Activated B cell treated with CpG ODN at 0.5 μM for 24 hours (primary cell): Measurements from ENCODE around the gene NDUFS2. TPM values are rescaled to one million over a fixed set of nuclear protein-coding genes. Genes with fewer than 3 reads are reported as not detected.
A peak's percentile ranks its signal among the peaks of the same experiment; 100 is the strongest.
"Not testable (repeated sequence)": the region's sequence is repeated elsewhere in the genome, so short reads cannot be mapped to it uniquely, and the experiment has no call there.

Experiments used
- ATAC-seq: fragments of 200-7000 bp; cut with Tn5 transposase; one replicate; pipeline ENCODE4 v1.10.0; 2021; ENCODE audit warnings: low read depth, mild to moderate bottlenecking, moderate library complexity
- CTCF ChIA-PET: fragments of 350-600 bp; sonication (Branson Sonifier 250); formaldehyde crosslinking; loops from one replicate; lab custom pipeline; 2021; ENCODE audit warnings: antibody characterized with exemption; lab: Charles Lee
- POLR2A ChIA-PET: fragments of 350-600 bp; sonication (Branson Sonifier 250); formaldehyde crosslinking; loops from one replicate; lab custom pipeline; 2021; ENCODE audit warnings: antibody characterized with exemption; lab: Charles Lee
- DNase-seq: peaks from one replicate; pipeline ENCODE4 v3.0.0; 2022
- H3K27ac Mint-ChIP-seq: one replicate; pipeline ENCODE4 v1.8.0; 2020; ENCODE audit warnings: mixed read lengths
- H3K27me3 Mint-ChIP-seq: one replicate; pipeline ENCODE4 v1.8.0; 2021; ENCODE audit warnings: mixed read lengths
- H3K36me3 Mint-ChIP-seq: one replicate; pipeline ENCODE4 v1.8.0; 2021; ENCODE audit warnings: low read depth, mixed read lengths
- H3K4me1 Mint-ChIP-seq: one replicate; pipeline ENCODE4 v1.8.0; 2021; ENCODE audit warnings: mixed read lengths
- H3K4me3 Mint-ChIP-seq: one replicate; pipeline ENCODE4 v1.8.0; 2020; ENCODE audit warnings: mild to moderate bottlenecking, mixed read lengths
- H3K9me3 Mint-ChIP-seq: one replicate; pipeline ENCODE4 v1.8.0; 2020; ENCODE audit warnings: mixed read lengths
- CTCF ChIP-seq: fragments of 200-600 bp; IDR thresholded peaks from one replicate; pipeline ENCODE4 v1.8.0; 2022; ENCODE audit warnings: antibody characterized with exemption, mild to moderate bottlenecking
- intact Hi-C: fragments of 100-400 bp; cut with micrococcal nuclease; formaldehyde crosslinking; loops from one replicate; pipeline ENCODE4 v1.15.1; 2024
- total RNA-seq: library from RNA; stranded (reverse); gene quantifications from 2 replicates; pipeline ENCODE4 v1.2.3, GENCODE V29; 2022

The NDUFS2 gene
- total RNA-seq, 1 donor from 2014 or later, result 73.9 TPM

- H3K27me3 Mint-ChIP-seq, result peaks cover 37% of the 10 kb centered on the region
- H3K9me3 Mint-ChIP-seq, result no peaks in the 10 kb centered on the region
- no peak overlapping the region for H3K4me3 Mint-ChIP-seq
- no peak for ATAC-seq
- no peak for TF ChIP-seq CTCF
- intact Hi-C loops, result no loop called here
- H3K36me3 Mint-ChIP-seq, result peaks cover 2% of the 10 kb centered on the region
- CTCF ChIA-PET, result no interaction called here
- POLR2A ChIA-PET, result interaction anchor here (0.9 to 1.8 kb wide), 4 partner anchors 9 to 54 kb away, joined by 3 to 5 read pairs (median 4); partner anchors contain the start of genes NDUFS2 and PPOX
- DNase-seq, result no peak
- peaks cover 21% of the 10 kb centered on the region for H3K4me1 Mint-ChIP-seq
- no peak overlapping the region for H3K27ac Mint-ChIP-seq
Observed at GRCh38 chr1:161220002-161220401, 17.8 kb downstream of the NDUFS2 start.

GRCh38 chr1:161222175-161223019 lies 20.2 kb downstream of the NDUFS2 start:
- Mint-ChIP-seq H3K27me3 (peaks cover 37% of the 10 kb centered on the region), H3K27ac (no peak overlapping the region), H3K4me1 (peaks cover 31% of the 10 kb centered on the region), H3K9me3 (no peaks in the 10 kb centered on the region), H3K4me3 (no peak overlapping the region), H3K36me3 (peaks cover 3% of the 10 kb centered on the region)
- CTCF ChIA-PET, result interaction anchor here (0.6 to 1.9 kb wide), 3 partner anchors 11 to 160 kb away, joined by 3 to 5 read pairs (median 3); no protein-coding TSS in a partner anchor
- intact Hi-C loops, result no loop called here
- no peak for ATAC-seq
- POLR2A ChIA-PET, result interaction anchor here (0.7 to 1.2 kb wide), 3 partner anchors 14 to 19 kb away, joined by 3 to 4 read pairs (median 3); no protein-coding TSS in a partner anchor
- TF ChIP-seq CTCF, result no peak
- DNase-seq, result no peak

GRCh38 chr1:161223805-161224694 lies 21.9 kb downstream of the NDUFS2 start:
- Mint-ChIP-seq H3K27me3 (peaks cover 37% of the 10 kb centered on the region), H3K9me3 (no peaks in the 10 kb centered on the region), H3K4me1 (peaks cover 29% of the 10 kb centered on the region), H3K36me3 (peaks cover 17% of the 10 kb centered on the region), H3K27ac (no peak overlapping the region), H3K4me3 (no peak overlapping the region)
- ATAC-seq (no peak), DNase-seq (no peak)
- CTCF ChIA-PET, result interaction anchor here (0.7 to 2.1 kb wide), 4 partner anchors 14 to 159 kb away, joined by 3 to 26 read pairs (median 3); partner anchors contain the start of gene NDUFS2
- POLR2A ChIA-PET, result interaction anchor here (0.5 kb wide), 2 partner anchors 166 to 518 kb away, joined by 3 to 6 read pairs; no protein-coding TSS in a partner anchor
- intact Hi-C loops, result loop anchor here (2.0 kb wide), 2 partner anchors 21 to 39 kb away; partner anchors contain the start of gene NDUFS2
- TF ChIP-seq CTCF, result no peak

GRCh38 chr1:161224695-161225087 lies 22.5 kb downstream of the NDUFS2 start:
- not testable (repeated sequence) for H3K27ac Mint-ChIP-seq, DNase-seq, ATAC-seq, H3K4me3 Mint-ChIP-seq, H3K9me3 Mint-ChIP-seq
- intact Hi-C loops, result loop anchor here (1.0 to 2.0 kb wide), 8 partner anchors 14 to 90 kb away; partner anchors contain the start of genes B4GALT3, NDUFS2, SDHC and USP21
- Mint-ChIP-seq H3K36me3 (peaks cover 22% of the 10 kb centered on the region), H3K27me3 (peaks cover 32% of the 10 kb centered on the region), H3K4me1 (peaks cover 29% of the 10 kb centered on the region)
- ChIA-PET CTCF (interaction anchor here (1.4 to 2.1 kb wide), 4 partner anchors 21 to 158 kb away, joined by 4 to 26 read pairs (median 14); partner anchors contain the start of gene SDHC), POLR2A (interaction anchor here (2.4 kb wide), 1 partner anchor 43 kb away, joined by 18 read pairs; no protein-coding TSS in a partner anchor)

GRCh38 chr1:161225178-161225533 lies 23.0 kb downstream of the NDUFS2 start:
- no peak for ATAC-seq
- ChIA-PET POLR2A (interaction anchor here (0.6 to 3.2 kb wide), 18 partner anchors 11 to 482 kb away, joined by 3 to 43 read pairs (median 6); partner anchors contain the start of genes ARHGAP30, B4GALT3, DEDD and FCRLA), CTCF (interaction anchor here (0.7 to 2.4 kb wide), 19 partner anchors 15 to 175 kb away, joined by 3 to 27 read pairs (median 8); partner anchors contain the start of genes ADAMTS4, NDUFS2, PPOX and SDHC)
- Mint-ChIP-seq H3K4me1 (peaks cover 29% of the 10 kb centered on the region), H3K36me3 (peaks cover 24% of the 10 kb centered on the region), H3K27ac (peak overlapping the region; percentile 93), H3K9me3 (no peaks in the 10 kb centered on the region), H3K4me3 (peak overlapping the region; percentile 99), H3K27me3 (peaks cover 28% of the 10 kb centered on the region)
- intact Hi-C loops, result loop anchor here (1.0 to 2.0 kb wide), 8 partner anchors 15 to 89 kb away; partner anchors contain the start of genes B4GALT3, NDUFS2, SDHC and USP21
- no peak for DNase-seq
- no peak for TF ChIP-seq CTCF
